HG03565 (cell line): ENCODE measurements around the gene POC1A.
"Not testable (repeated sequence)": the region's sequence is repeated elsewhere in the genome, so short reads cannot be mapped to it uniquely, and the experiment has no call there.

Experiments used
- ATAC-seq: cut with Tn5 transposase; IDR thresholded peaks from one replicate; pipeline ENCODE4 v1.9.1; 2021; ENCODE audit warnings: mild to moderate bottlenecking, moderate library complexity; ENCODE audit not compliant: unreplicated experiment

The POC1A gene

DNA sequence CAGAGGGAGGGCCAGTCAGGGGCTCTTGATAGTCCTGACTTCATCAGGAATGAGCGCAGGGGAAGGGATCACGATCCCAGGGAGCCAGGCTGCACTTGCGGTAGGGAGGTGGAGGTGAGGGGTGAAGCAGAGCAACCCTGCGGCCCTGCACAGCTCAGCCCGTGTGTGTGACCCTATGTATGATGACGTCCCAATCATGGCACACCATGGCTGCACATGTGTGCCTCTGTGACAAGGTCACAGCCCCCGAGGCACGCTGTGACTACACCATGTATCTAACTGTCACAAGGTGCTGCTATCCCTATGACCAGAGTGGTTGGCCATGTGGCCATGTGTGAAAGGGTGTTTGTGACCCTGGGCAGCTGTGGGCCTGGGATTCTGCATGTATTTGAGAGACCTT, 30.5 kb upstream of the POC1A start:
- ATAC-seq: no peak

DNA sequence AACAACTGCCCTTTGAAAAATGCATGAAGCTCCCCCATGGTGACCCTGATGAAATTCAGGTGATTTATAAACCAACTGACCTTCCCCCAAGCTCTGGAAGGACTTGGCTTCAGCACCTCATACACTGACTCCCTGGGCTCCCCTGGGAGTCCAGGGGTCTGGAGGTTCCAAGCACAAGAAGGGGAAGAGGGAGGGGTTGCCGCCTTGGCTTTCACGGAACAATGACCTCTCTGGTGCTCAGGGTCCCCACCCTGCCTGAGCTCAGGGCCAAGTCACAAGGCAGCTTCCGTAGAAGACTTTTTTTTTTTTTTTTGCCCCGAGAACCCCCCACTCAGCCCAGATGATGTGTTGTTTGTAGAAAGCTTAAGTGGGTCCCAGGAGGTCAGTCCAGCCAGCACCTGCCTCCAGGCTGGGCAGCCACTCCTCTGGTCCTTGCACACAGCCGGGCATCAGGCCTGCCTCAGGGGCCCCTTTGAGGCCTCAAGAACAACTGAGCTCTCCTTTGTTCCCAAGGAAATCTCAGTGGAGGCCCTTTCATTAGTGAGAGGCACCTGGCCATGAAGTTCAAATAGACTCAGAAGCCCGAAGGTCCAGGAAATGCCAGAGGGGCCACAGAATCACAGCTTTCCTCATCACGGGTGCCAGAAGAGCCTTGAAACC, 29.7 kb upstream of the POC1A start:
- no peak for ATAC-seq

DNA sequence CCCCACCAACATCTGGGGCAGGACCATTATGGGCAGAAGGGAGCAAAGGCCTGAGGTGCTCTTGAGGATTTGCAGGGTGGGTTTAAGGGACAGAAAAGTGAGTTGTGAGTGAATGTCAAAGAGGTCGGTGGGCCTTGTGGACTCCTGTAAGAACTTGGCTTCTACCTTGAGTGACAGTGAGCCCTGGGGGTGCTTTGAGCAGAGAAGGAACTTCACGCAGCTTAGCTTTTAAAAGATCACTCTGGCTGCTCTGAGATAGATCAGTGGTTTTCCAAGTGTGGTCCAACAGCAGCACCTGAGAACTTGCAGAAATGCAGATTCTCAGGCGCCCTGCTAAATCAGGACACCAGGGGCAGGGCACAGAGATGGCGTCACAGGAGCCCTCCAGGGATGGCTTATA, 28.5 kb upstream of the POC1A start:
- no peak for ATAC-seq

DNA sequence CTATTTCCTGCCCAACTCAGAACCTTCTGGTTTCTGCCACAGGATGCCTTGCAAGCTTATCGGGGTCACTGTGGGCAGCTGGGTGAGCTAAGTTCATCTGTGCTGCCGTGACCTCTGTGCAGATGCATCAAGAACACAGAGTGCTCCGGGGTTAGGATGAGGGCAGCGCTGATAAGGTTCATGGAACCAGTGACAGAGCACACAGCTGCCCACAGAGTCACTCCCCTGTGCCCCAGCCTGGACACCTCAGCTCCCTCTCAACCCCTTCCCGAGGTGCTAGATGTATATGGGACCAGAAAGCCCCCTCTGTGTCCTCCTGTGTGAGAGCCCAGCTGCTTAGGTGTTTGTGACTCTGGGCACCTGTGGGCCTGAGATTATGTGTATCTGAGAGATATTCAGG, 28.0 kb upstream of the POC1A start:
- no peak for ATAC-seq

DNA sequence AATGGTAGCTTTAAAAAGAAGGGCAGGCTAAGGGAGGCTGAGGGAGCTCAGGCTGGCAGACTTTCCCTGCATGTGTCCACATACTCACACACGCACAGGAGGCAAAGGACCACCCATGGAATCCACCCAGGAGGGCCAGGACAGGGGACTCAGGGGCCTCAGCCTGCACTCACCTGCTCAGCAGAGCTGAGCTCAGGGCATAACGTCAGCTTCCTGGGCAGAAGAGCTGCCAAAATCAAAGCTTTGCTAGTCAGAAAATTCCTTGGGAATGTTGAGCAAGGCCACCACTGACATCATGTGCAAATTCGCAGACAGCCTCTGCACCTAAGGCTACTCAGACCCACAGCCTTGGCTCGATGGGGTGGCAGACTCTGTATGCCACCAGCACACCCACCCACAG, 27.3 kb upstream of the POC1A start:
- ATAC-seq: no peak

DNA sequence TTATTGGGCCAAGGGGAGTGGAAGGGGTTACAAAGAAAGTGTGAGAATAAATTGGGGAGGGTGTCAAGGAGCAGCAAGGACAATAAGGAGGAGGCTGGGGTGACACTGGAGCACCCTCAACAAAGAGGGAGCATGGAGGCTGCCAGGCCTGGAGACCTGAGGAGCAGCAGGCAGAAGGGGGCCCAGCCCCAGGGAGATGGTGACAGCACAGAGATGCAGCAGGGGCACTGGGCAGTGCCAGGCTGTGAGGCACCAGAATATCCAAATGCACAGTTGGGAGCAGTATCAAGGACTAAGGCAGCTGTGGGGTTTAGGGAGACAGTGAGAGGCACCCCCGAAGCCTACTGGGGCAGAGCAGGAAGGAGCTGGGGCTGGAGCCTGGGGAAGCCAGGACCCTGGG, 24.3 kb upstream of the POC1A start:
- ATAC-seq: no peak

DNA sequence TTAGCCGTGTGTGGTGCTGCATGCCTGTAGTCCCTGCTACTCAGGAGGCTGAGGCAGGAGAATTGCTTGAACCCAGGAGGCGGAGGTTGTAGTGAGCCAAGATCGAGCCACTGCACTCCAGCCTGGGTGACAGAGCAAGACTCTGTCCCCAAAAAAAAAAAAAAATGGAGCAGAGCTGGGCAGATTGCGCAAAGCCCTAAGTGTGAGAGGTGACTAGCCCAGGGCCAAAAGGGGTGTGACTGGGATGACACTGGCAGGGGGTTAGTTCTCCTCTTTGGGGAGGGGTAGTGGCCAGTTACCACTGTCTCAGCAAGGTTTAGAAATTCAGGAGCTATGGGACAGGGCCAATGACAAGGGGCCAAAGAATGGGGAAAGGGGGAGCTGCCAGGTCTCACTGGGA, 23.9 kb upstream of the POC1A start:
- ATAC-seq: not testable (repeated sequence)

DNA sequence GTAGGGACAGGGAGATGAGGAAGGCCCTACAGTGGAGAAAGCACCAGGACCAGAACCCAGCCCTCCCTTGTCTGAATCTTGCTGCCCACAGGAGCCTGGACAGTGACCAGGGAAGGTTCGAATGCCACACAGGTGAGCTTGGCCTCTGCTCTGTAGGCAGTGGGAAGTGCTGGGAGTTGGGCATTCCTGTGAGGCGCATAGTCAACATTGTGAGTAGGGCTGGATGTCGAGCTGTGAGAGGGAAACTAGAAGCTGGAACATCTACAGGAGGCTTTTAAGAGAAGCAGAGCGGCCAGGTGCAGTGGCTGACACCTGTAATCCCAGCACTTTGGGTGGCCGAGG, 23.4 kb upstream of the POC1A start:
- no peak for ATAC-seq

DNA sequence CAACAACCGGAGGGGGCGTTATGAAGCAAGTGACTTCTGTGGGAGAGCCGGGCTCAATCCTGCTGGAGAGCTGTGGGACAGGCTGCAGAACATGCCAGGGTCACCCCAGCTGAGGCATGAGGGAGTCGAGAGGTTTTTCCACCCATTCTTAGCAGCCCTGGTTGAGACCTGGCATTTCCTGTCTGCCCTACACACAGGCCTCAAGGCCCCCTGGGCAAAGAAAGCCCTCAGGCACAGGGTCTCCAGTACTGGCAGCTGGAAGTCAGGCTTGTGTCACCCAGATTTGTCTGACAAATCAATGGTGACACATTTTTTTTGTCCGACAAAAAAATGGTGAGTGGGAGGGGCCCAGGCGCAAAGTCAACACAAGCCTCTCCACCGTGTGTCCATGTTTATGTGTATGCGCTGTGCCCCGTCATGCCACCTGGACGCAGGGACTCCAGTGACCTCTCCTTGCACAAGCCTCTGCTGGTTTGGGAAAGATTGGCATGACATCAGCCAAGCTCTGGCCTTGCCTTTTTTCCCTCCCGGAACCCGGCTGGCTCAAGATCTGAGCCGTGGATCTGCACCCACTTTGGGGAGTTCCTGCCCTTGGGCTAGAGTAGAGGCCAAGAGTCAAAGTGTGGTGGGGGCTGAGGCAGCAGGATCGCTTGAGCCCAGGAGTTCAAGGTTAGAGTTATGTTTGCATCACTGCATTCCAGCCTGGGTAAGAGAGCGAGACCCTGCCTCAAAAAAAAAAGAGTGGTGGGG, 22.9 kb upstream of the POC1A start:
- no peak for ATAC-seq

DNA sequence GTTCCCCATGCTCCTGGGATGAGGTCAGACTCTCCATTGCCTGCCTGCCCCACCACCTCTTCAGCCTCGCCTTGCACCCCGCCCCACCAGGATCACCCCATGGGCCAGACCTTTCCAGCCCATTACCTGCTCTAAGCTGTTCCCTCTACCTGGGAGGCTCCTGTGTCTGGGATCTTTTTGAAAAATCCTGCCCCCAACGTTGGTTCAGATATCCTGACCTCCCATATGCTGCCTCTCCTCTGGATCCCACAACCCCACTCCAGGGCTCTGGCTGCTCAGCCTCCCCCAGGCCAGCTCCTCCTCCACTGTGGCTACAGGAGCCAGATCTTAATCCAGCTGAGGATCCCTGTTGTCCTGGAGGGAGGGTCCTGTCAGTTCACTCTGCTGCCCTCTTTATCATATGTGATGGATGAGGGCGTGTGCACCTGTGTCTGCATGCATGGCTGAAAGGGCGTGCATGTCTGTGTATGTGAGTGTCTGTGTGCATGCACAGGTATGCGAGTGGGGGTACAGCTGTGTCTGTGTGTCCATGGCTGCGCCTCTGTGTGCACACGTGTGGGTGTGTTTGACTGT, 22.0 kb upstream of the POC1A start:
- no peak for ATAC-seq

DNA sequence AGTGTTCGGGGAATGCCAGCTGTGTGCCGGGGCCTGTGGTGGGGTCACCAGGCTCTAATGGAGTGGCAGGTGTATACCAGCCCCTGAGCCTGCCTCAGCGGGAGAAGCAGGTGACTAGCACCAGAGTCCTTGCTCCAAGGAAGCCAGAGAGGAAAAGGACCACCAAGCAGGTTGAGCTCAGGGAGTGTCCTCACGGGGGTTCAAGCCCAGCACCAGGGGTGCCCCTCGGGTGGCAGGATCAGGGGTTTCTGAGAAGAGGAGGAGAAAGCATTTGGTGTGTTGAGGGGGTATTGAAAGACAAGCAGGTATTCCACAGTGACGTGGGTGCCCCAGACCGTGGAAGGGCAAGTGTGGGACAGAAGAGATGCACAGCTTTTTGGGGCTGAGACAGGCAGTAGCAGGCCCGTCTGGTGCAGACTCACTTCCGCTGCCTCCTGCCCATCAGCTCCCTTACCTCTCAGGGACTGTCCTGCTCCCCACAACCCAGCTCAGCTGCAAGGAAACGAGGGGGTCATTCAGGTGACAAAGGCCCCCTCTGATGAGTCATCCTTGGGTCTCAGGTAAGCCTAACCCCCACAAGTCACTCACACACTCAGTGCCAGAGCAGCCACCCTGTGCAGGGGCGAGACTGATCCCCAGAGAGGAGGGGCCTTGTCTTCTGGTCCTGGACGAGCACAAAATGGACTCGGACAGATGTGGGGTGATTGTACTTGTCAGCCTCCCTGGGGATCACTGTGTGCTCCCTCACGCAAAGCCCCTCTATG, 21.4 kb upstream of the POC1A start:
- no peak for ATAC-seq

DNA sequence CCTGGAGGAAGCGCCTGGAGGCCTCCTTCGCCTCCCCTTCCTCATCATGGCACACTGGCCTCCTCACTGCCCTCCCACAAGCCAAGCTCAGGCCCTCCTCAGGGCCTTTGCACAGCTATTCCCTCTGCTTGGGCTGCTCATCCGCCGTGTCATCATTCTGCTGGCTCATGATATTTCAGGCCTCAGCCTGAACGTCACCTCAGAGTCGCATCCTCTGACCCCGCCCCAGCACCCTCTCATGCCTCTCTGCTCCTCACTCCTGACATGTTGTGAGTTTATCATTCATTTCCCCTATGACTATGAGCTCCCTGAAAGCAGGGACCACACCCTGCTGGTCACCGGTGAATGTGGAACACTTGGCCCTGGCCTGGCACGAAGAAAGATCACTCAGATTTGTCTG, 20.7 kb upstream of the POC1A start:
- no peak for ATAC-seq

DNA sequence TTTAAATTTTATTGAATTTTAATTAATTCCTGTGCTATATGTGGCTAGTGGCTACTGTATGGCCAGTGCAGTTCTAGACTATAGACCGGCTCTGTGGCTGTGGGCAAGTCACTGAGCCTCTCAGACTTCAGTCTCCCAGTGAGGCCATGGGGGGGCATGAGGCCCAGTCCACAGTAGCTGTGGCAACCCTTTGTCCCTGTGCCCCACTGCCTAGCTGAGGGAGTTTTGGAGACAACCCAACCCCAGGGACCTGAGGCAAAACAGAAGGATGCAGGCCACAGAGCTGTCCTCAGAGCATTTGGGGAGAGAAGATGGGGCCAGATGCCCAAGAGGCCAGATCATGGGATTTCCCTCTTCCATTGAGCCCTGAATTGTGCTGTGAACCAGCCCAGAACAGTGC, 18.9 kb upstream of the POC1A start:
- ATAC-seq: no peak

DNA sequence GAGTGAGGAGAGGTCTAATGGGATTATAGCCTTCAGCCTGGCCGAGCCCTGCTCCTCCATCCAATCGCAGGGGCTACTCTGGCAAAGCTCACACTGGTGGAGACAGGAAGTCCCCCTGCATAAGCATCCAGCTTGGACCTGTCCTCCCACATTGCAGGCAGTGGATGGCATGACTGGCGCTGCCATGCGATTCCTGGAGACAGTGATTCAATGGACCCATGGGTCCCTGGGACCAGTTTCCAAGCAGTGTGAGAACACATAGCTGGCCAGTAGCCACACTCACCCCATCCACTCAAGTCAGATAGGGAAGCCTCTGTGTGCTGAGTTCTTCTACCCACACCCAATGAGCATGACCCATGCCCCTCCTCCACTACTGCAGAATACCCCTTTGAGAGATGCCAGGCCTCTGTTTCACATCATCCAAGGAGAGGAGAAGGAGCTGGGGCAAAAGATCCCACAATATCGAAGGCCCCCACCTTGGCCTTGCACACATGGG, 18.1 kb upstream of the POC1A start:
- ATAC-seq: no peak

DNA sequence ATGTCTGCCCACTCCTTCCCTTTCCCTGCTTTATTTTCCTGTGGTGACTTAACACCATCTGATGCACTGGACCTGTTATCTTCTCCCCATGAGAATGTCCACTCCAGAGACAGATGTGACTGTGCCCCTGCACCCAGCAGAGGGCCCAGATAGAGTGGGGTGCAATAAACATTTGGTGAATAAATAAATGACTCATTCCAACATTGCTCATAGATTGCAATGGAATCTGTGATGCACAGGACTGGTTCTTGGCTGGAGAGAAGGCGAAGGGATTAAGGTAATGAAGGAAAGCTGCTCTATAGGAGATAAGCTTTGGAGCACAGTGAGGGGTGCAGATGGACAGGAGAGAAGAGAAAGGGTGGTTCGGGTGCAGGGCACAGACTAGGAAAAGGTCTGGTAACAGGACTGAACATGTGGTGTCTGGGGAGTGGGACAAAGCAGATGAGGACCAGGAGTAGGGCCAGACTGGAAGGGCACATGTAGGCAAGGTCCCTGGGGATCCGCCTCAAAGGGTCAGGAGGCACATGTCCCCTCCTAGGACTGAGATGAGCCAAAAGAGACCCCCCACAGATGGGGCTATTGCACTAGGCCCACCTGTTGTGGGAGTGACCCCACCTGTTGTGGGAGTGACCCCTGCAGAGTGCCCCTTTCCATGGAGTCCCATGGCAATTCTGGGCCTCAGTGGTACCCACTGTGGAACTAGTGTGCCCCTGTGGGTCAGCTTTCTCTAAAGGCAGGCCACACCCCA, 17.5 kb upstream of the POC1A start:
- ATAC-seq: no peak

DNA sequence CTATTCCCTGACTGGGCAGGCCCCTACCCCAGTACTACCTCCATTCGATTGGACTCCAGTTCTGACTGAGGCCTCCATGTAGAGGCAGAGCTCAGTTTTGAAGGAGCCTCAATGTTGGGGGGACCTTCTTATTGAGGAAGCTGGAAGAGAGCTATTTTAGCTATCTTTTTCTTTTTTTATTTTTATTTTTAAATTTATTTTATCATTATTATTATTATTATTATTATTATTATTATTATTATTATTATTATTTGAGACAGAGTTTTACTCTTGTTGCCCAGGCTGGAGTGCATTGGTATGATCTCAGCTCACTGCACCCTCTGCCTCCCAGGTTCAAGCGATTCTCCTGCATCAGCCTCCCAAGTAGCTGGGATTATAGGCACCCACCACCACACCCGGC, 16.0 kb upstream of the POC1A start:
- ATAC-seq: not testable (repeated sequence)

DNA sequence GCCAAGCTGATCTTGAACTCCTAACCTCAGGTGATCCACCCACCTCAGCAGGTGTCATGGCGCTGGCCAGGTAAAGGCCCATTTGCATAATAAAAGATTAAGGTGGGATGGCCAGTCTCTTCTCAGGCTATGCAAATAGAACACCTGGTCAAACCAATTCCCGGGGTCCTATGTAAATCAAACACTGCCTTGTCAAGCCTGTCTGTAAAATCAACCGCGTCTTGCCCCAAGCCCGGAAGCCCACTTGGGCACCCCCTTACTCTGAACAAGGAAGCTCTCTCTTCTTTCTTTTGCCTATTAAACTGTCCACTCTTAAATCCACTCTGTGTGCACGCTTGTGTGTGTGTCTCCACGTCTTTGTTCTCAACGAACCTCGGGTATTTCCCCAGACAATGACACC, 13.0 kb upstream of the POC1A start:
- no peak for ATAC-seq

DNA sequence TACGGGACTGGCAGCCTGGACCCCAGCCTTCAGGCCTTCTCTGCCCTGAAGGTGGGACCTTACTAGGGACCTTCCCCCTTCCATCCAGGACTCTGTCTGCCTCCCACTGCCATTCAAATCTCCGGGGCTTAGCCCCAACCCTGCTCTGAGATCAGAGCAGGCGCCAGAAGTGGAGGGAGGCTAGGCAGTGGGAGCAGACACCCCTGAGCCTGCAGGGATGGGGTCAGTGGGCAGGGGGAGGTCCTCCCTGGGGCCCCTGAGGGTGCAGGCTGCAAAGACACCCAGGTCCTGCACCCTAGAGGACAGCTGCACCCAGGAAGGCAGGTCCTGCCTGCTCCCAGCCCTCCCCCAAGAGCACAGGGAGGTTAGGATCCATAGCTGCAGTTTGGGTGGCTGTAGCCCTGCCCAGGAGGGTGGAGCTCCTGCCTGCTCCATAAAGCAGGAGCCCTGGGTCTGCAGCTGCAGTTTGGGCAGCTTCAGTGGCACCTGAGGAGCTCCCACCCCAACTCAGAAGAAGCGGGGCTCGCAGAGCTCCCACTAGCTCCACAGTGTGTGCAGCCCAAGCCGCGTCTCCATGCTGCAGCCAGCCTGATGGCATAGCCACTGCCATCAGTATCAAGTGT, 8.1 kb upstream of the POC1A start:
- no peak for ATAC-seq

DNA sequence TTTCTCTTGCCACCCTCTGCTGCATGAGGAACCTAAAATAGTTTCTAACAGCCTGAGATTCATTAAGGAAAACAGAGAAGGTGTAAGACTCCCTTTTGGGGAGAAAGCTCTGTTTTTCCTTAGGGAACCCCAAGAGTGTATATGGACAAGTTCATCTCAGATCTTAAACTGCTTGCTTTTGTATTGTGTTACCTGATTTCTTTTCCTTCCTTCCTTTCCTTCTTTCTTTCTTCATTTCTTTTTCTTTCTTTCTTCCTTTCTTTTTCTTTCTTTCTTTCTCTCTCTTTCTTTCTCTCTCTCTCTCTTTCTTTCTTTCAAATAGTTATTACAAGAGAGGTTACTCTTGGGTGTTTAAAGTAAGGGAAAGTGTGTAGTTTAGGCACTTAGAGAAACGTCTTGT, 5.3 kb upstream of the POC1A start:
- ATAC-seq: no peak

DNA sequence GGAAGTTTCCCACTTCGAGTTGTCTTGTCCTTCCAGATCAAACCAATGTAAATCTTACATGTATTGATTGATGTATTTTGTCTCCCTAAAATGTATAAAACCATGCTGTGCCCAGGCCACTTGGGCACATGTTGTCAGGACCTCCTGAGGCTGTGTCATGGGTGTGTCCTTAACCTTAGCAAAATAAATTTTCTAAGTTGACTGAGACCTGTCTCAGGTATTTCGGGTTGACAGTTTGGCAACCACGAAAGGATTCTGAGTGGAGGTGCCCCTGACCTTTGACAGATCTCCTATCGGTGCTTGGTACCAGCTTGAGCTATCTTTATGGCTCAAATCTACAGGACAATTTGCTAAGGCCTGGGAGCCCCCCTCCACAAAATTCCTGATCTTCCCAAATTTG, 1.7 kb upstream of the POC1A start:
- no peak for ATAC-seq
